Fibroblast of gingiva (primary cell): ENCODE data around the gene TIAM1.

Source experiments
- DNase-seq: peaks from one replicate; pipeline ENCODE4 v3.0.0-alpha.2; 2011; ENCODE audit warnings: low read depth

Gene TIAM1

DNA sequence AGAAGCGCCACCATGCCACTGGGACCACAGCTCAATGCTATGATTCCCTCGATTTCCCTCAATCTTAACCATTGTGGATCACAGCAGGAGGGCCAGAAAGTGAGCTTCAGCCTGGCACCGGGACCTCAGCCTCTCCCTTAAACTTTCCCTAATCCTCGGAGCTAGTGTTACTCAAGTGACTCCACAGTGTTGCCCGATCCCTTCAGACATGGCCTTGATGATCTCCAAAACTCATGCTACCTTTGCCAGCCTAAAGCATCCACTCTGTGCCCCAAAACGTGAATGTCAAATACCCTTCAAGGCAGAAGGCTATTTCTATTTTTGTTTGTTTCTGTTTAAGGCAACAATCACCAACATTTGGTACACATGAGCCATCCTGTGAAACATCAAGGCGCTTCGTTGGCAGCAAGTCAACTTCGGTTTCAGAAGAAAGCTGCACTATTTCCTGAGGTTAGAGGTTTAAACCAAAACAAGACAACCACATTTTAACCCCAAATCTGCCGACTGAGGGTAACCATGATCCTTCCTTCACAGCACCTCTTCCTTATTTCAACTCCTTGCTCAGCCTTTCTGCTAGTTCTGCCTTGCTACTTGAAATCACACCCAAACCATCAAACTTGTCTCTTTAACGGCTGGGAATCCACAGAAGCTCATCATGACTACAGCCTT, 211.4 kb downstream of the TIAM1 start:
- DNase-seq: peak; percentile 16

GRCh38 chr21:31130821-31131220, 213.2 kb downstream of the TIAM1 start:
- DNase-seq: no peak

DNA sequence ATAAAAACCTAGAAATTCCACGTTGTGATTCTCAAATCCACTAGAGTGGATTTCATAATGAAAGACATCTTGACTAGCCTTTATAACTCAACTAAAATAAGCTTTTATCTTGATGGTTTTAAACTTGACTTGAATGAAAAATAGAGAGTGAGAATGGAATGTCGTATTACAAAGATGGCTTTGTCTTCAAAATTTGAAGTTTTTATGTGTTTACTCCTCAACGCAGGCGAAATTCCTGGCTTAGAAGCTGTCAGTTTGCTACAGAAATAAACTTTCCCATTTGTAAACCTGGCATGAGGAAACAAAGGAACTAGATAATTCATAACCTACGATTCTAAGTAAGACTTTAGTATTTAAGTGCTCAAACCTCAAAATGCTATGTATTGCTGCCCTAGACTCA, 215.8 kb downstream of the TIAM1 start:
- DNase-seq: no peak

- DNase-seq: no peak
Observed at GRCh38 chr21:31124010-31124409, 220.1 kb downstream of the TIAM1 start.

- no peak for DNase-seq
Observed at GRCh38 chr21:31119199-31119598, 224.9 kb downstream of the TIAM1 start.

GRCh38 chr21:31117128-31117916, 226.7 kb downstream of the TIAM1 start:
- DNase-seq: peak; percentile 38

- no peak for DNase-seq
Observed at GRCh38 chr21:31115249-31115648, 228.8 kb downstream of the TIAM1 start.

GRCh38 chr21:31111093-31111492, 233.0 kb downstream of the TIAM1 start:
- DNase-seq: no peak

GRCh38 chr21:31110430-31110829, 233.6 kb downstream of the TIAM1 start:
- no peak for DNase-seq

DNA sequence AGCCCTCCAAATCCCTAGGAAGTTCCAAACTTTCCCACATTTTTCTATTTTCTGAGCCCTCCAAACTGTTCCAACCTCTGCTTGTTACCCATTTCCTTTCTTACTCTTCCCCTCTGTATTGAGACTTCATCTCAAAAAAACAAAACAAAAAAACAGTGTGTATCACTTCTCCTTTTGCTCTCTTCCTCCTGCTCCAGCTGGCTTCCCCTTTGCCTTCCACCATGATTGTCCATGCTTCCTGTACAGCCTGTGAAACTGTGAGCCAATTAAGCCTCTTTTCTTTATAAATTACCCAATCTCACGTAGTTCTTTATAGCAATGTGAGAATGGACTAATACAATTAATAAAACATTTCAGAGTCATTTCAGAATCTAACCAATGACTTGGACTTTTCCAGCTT, 236.2 kb downstream of the TIAM1 start:
- DNase-seq: no peak

GRCh38 chr21:31107176-31107785, 236.8 kb downstream of the TIAM1 start:
- no peak for DNase-seq

- DNase-seq: no peak
Observed at GRCh38 chr21:31103571-31104265, 240.3 kb downstream of the TIAM1 start.

DNA sequence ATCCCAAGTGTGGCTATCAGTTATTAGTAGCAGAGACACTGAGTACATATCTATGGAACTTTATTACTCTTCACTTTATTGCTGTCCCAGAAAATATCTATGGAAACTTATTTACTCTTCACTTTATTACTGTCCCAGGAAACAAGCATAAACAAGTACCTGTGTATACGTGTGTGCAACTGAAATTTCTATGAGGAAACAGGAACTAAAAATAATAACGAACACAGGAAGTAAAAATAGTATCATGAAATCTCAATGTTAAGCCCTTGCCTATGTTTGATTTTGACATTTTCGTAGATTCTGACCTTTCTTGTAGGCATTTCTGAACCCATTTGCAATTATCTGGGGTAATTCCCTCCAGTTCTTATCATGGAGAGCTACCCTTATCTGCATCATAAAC, 240.9 kb downstream of the TIAM1 start:
- no peak for DNase-seq

DNA sequence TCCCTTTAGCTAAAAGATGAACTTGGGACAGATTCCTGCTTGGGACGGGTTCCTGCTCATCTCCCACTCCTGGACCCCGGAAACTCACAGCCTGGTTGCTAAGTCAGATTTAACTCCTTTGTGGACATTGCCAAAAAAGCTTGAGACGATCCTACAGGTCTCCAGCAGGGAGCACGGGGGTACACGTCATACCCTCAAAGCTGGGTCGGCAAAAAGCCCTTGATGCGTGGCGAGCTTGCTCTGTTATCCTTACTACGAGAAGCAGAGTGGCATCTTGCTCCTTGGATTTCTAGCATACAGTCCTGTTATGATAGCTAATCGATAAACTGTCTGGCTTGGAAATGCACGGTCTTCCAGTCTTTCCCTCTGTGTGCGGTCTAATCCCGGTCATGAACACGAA, 244.9 kb downstream of the TIAM1 start:
- no peak for DNase-seq

DNA sequence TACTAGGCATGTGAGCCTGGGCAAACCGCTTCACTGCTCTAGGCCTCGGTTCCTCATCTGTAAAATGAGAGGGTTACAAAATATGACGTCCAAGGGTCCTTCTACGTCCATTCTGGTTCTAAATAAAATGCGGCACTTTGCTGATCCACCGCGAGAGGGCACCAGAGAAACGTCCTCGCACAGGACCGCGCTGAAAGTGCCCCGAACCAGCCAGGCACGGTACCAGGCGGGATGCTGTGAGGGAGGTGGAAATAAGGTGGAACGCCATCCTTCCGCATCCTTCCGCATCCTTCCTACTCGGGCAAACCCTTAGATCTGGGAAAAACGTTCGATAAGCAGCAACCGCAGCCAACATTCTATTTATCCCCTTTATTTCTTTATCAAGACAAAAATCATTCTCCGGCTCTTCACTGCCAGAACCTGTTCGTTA, 245.5 kb downstream of the TIAM1 start:
- DNase-seq: peak; percentile 38

DNA sequence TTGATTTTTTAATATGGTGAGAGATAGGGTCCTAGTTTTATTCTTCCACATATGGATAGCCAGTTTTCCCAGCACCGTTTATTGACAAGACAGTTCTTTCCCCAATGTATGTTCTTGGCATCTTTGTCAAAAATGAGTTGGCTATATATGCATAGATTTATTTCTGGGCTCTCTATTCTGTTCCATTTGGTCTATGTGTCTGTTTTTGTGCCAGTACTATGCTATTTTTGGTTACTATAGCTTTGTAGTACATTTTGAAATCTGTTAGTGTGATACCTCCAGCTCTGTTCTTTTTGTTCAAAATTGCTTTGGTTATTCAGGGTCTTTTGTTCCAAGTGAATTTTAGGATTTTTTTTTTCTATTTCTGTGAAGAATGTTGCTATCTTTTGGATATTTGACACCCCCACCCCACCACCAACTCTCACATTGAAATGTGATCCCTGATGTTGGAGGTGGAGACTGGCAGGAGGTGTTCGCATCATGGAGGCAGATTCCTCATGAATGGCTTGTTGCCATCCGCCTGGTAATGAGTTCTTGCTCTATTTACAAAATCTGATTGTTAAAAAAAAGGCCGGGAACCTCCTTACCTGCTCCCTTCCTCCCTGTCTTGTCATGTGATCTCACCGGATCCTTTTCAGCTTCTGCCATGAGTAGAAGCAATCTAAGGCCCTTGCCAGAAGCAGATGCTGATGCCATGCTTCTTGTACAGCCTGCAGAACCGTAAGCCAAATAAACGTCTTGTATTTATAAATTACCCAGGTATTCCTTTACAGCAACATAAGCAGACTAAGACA, 251.0 kb downstream of the TIAM1 start:
- no peak for DNase-seq

- no peak for DNase-seq
Observed at GRCh38 chr21:31090376-31090775, 253.7 kb downstream of the TIAM1 start.

GRCh38 chr21:31088474-31088751, 255.6 kb downstream of the TIAM1 start:
- no peak for DNase-seq

- no peak for DNase-seq
Observed at GRCh38 chr21:31087639-31088473, 256.2 kb downstream of the TIAM1 start.

GRCh38 chr21:31084689-31085088, 259.4 kb downstream of the TIAM1 start:
- DNase-seq: no peak

DNA sequence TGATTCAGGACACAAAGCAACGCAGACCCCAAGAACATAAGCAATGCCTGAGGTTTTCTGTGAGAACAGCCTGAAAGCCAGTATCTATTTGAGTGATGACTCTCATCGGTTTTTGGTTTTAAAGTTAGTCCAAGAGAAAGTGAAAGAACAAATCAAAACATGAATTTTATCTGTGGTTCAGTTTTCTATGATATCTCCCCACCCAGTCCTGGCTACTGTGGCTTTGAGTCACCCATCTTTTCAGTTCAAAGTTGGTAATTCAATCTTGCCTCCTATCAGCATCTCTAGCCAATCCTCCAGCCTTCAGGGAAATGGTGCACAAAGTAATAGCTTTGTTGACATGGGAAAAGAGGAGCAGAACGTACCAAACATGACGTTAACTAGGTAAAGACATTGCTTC, 265.3 kb downstream of the TIAM1 start:
- DNase-seq: no peak
